Colonic mucosa (tissue), 4 donors: ENCODE data around the gene G2E3. TPM values are rescaled to one million over a fixed set of nuclear protein-coding genes. Genes with fewer than 3 reads are reported as not detected.
A peak's percentile ranks its signal among the peaks of the same experiment; 100 is the strongest.

ENCODE experiments used
- DNase-seq: peaks from one replicate; pipeline ENCODE4 v3.0.0-alpha.2; 2020
- H3K27ac ChIP-seq: fragments of 200-600 bp; one replicate; pipeline ENCODE4 v1.8.0; 2021
- H3K27me3 ChIP-seq: fragments of 200-600 bp; one replicate; pipeline ENCODE4 v1.8.0; 2021
- H3K36me3 ChIP-seq: fragments of 200-600 bp; one replicate; pipeline ENCODE4 v1.8.0; 2021
- H3K4me1 ChIP-seq: fragments of 200-600 bp; one replicate; pipeline ENCODE4 v1.8.0; 2021; ENCODE audit warnings: mild to moderate bottlenecking
- H3K4me3 ChIP-seq: fragments of 200-600 bp; one replicate; pipeline ENCODE4 v1.8.0; 2021
- H3K9ac ChIP-seq, 2 donors: one replicate each; pipeline ENCODE4 v1.7.0; 2013; ENCODE audit warnings: control low read depth in 2 of 2, low read depth in 2 of 2, low read length in 2 of 2
- H3K9me3 ChIP-seq: fragments of 200-600 bp; one replicate; pipeline ENCODE4 v1.8.0; 2021
- CTCF ChIP-seq: fragments of 200-600 bp; IDR thresholded peaks from one replicate; pipeline ENCODE4 v1.8.0; 2022; ENCODE audit warnings: antibody characterized with exemption, mild to moderate bottlenecking
- intact Hi-C: fragments of 100-400 bp; cut with DNase I; formaldehyde crosslinking; loops from one replicate; pipeline ENCODE4 v1.14.1; 2022
- total RNA-seq, 2 donors: library from RNA; stranded (reverse); fragmentation: NEBNext Ultra II Directional in 1 of 2; extraction: Animal tissue kit (Norgen Biotek cat#: 25700) in 1 of 2; gene quantifications; one replicate each; pipeline ENCODE4 v1.2.1, GENCODE V29; 2021
- donor health status: healthy.
- donor health status: DM: no; HTN: no; CAD: no.
- donor health status: DM: no; HTN: no; CAD: no.

The G2E3 gene
- total RNA-seq, 2 donors from 2014 or later = 20.8 to 25.4 TPM

DNA sequence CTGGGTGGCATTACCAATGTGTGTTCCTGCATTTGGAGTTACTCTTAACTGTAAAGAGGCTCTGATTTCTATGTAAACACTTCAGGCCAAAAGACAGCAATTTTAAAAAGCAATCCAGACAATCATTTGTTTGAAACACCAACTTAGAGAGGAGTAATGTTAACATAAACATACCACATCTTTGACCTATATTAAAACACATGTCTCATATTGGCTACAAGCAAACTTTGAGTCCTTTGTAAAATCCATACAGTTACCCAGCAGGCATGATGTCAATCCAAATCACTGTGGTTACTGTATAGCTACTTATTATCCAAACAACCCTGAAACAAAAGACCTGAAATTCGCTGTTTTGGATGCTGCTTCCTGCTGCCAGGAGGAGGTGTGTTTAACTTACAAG is 7.5 kb upstream of the G2E3 start:
- no peak for DNase-seq
- H3K4me1 ChIP-seq = no peaks in the 10 kb centered on the region
- no peak overlapping the region for H3K4me3 ChIP-seq
- no peak for TF ChIP-seq CTCF
- no peaks in the 10 kb centered on the region for H3K27me3 ChIP-seq
- H3K27ac ChIP-seq = no peak overlapping the region
- H3K36me3 ChIP-seq = no peaks in the 10 kb centered on the region
- no peak overlapping the region for H3K9ac ChIP-seq
- H3K9me3 ChIP-seq = no peaks in the 10 kb centered on the region
- intact Hi-C loops = no loop called here

GRCh38 chr14:30553311-30553989 is 5.5 kb upstream of the G2E3 start:
- intact Hi-C loops = no loop called here
- Histone ChIP-seq H3K27me3 (no peaks in the 10 kb centered on the region), H3K9me3 (no peaks in the 10 kb centered on the region), H3K4me3 (no peak overlapping the region), H3K9ac (no peak overlapping the region), H3K36me3 (no peaks in the 10 kb centered on the region), H3K4me1 (no peaks in the 10 kb centered on the region), H3K27ac (no peak overlapping the region)
- DNase-seq = no peak
- no peak for TF ChIP-seq CTCF

DNA sequence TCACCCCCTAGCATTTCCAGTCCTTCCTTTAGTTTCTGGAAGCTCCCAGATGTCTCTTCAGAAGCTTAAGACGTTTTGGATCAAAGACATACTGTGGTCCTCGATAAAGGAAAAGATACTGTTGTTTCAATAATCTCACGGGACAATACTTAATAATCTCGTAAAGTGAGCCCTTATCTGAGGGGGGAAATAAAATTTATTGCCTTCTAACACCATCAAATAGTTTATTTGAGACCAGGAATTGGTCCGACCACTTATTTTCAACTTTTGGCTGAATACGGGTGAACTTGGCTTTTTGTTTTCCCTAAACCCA is 640 bp upstream of the G2E3 start:
- no peak for DNase-seq
- intact Hi-C loops = no loop called here
- no peak for TF ChIP-seq CTCF

DNA sequence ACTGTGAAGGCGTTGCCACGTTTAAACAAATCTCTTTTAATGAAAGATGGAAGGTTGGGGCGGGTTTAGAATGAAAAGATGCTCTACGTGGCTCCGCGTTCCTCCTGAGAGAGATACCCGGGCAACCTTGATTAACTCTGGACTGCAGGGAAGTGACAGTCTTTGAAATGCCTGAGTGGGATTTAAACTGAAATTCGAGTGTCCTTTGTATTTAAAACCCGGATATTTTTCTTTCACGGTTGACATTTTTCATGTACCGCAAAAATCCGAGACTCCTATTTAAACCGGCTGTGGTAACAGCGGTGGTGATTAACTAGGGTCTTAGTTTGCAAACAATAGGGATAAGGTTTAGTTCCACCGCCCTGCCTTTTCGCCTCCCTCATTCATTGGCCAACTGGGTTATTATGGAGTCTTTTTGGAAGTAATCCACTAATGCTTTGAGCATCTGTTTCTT is 707 bp downstream of the G2E3 start:
- TF ChIP-seq CTCF = no peak
- peak overlapping the region; percentile 92 for H3K4me3 ChIP-seq
- H3K36me3 ChIP-seq = no peaks in the 10 kb centered on the region
- no peaks in the 10 kb centered on the region for H3K4me1 ChIP-seq
- intact Hi-C loops = no loop called here
- no peak for DNase-seq
- peak overlapping the region; percentile 74 for H3K27ac ChIP-seq
- H3K27me3 ChIP-seq = no peaks in the 10 kb centered on the region
- no peaks in the 10 kb centered on the region for H3K9me3 ChIP-seq
- peak overlapping the region; percentile 84 to 90 for H3K9ac ChIP-seq

More for the DNA sequence above, 640 bp upstream of the G2E3 start:
- H3K27me3 ChIP-seq = no peaks in the 10 kb centered on the region
- H3K4me1 ChIP-seq = no peaks in the 10 kb centered on the region
- H3K27ac ChIP-seq = peak overlapping the region; percentile 74
- H3K9me3 ChIP-seq = no peaks in the 10 kb centered on the region
- H3K9ac ChIP-seq = peak overlapping the region; percentile 84 to 90
- peak overlapping the region; percentile 92 for H3K4me3 ChIP-seq
- no peaks in the 10 kb centered on the region for H3K36me3 ChIP-seq

DNA sequence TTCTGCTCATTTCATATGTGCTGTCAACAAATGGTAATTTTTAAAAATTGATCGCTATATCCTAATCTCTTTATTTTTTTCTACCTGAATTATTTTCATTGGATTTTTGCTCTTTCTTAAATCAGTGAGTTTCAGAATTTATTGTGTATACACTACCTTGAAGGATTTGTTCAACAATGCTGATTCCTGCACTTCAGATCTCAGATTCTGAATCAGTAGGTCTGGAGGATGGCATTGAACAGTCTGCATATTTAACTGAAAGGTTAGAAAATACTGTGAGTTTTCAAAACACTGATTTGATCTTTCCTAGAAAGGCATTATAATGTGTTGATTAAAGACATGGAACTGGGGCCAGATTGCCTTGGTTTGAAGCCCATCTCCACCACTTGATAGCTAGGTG is 1.6 kb downstream of the G2E3 start:
- DNase-seq = no peak
- no peak for TF ChIP-seq CTCF
- Histone ChIP-seq H3K9ac (no peak overlapping the region), H3K4me1 (no peaks in the 10 kb centered on the region), H3K27me3 (no peaks in the 10 kb centered on the region), H3K4me3 (no peak overlapping the region), H3K27ac (no peak overlapping the region), H3K9me3 (no peaks in the 10 kb centered on the region), H3K36me3 (no peaks in the 10 kb centered on the region)
- intact Hi-C loops = no loop called here
